SU-DHL-6 (cell line): ENCODE data around the gene RNF227.
"Not testable (repeated sequence)": the region's sequence is repeated elsewhere in the genome, so short reads cannot be mapped to it uniquely, and the experiment has no call there.

Experiments used
- H2AFZ ChIP-seq: fragments of 200-600 bp; sonication (generic); 2 replicates; pipeline ENCODE4 v1.6.1; 2014; ENCODE audit warnings: low read depth, mild to moderate bottlenecking, moderate library complexity, mixed read lengths, antibody characterized with exemption, low read length; ENCODE audit not compliant: severe bottlenecking
- H3F3A ChIP-seq: fragments of 200-600 bp; shearing (Covaris generic); 2 replicates; pipeline ENCODE4 v1.6.0; 2016; ENCODE audit warnings: antibody characterized with exemption, mild to moderate bottlenecking; ENCODE audit not compliant: insufficient read depth
- H3K27ac ChIP-seq: fragments of 200-600 bp; sonication (generic); 2 replicates; pipeline ENCODE4 v1.5.1; 2016; ENCODE audit warnings: low read depth, mild to moderate bottlenecking, low read length, moderate library complexity, mixed read lengths
- H3K27me3 ChIP-seq: fragments of 200-600 bp; sonication (generic), shearing (Covaris generic); 2 replicates; pipeline ENCODE4 v1.6.0; 2014; ENCODE audit warnings: mild to moderate bottlenecking, low read length
- H3K36me3 ChIP-seq: fragments of 200-600 bp; sonication (generic); 2 replicates; pipeline ENCODE4 v1.6.1; 2014; ENCODE audit warnings: mild to moderate bottlenecking, low read length, mixed read lengths
- H3K4me2 ChIP-seq: fragments of 300-600, 200-600 bp; shearing (Covaris generic), sonication (generic); 2 replicates; pipeline ENCODE4 v1.6.0; 2014; ENCODE audit warnings: low read length, low read depth, mild to moderate bottlenecking; ENCODE audit not compliant: poor library complexity, severe bottlenecking
- H3K4me3 ChIP-seq: fragments of 200-600 bp; sonication (generic); 2 replicates; pipeline ENCODE4 v1.5.1; 2014; ENCODE audit warnings: antibody characterized with exemption, low read length, mild to moderate bottlenecking, mixed read lengths; ENCODE audit not compliant: insufficient read depth, poor library complexity, severe bottlenecking
- H3K79me2 ChIP-seq: fragments of 200-600 bp; sonication (generic); 2 replicates; pipeline ENCODE4 v1.6.1; 2014; ENCODE audit warnings: mild to moderate bottlenecking, low read length, moderate library complexity; ENCODE audit not compliant: insufficient read depth
- H3K9ac ChIP-seq: fragments of 200-600 bp; sonication (generic); 2 replicates; pipeline ENCODE4 v1.7.0; 2014; ENCODE audit warnings: mild to moderate bottlenecking, low read length
- H3K9me2 ChIP-seq: fragments of 200-600 bp; sonication (generic); replicated peaks from 2 replicates; pipeline ENCODE4 v1.6.1; 2014; ENCODE audit warnings: low read length; ENCODE audit not compliant: insufficient read depth
- H3K9me3 ChIP-seq: fragments of 200-600 bp; sonication (generic); 2 replicates; pipeline ENCODE4 v1.6.1; 2014; ENCODE audit warnings: low read length, mixed read lengths; ENCODE audit not compliant: insufficient read depth
- H4K20me1 ChIP-seq: fragments of 200-600 bp; sonication (generic); 2 replicates; pipeline ENCODE4 v1.6.1; 2014; ENCODE audit warnings: low read depth, mild to moderate bottlenecking, antibody characterized with exemption, low read length, moderate library complexity, mixed read lengths
- CTCF ChIP-seq: fragments of 200-600 bp; sonication (generic); IDR thresholded peaks from one replicate; pipeline ENCODE4 v1.5.1; 2017; ENCODE audit warnings: antibody characterized with exemption, mild to moderate bottlenecking, low read length, moderate library complexity; ENCODE audit not compliant: insufficient read depth, poor library complexity, severe bottlenecking
- EZH2phosphoT487 ChIP-seq: fragments of 200-600 bp; sonication (generic), shearing (Covaris generic); conservative IDR thresholded peaks from 2 replicates; pipeline ENCODE4 v1.6.1; 2018; ENCODE audit warnings: mild to moderate bottlenecking, antibody characterized with exemption, low read length, moderate library complexity, mixed read lengths

RNF227 gene

GRCh38 chr17:7873051-7873450, 43.0 kb downstream of the RNF227 start:
- TF ChIP-seq EZH2phosphoT487 (no peak), CTCF (no peak)
- no peak overlapping the region for H3K4me2 ChIP-seq

GRCh38 chr17:7867881-7868329, 48.2 kb downstream of the RNF227 start:
- Histone ChIP-seq H2AFZ (no peak overlapping the region), H3K9me2 (no peaks in the 10 kb centered on the region), H4K20me1 (no peaks in the 10 kb centered on the region), H3K9me3 (no peaks in the 10 kb centered on the region), H3K79me2 (0 out of 2 replicates have a peak, but pooled peaks cover 8% of the 10 kb centered on the region), H3K4me3 (no peak overlapping the region), H3K27me3 (no peaks in the 10 kb centered on the region), H3K27ac (no peak overlapping the region), H3K36me3 (no peaks in the 10 kb centered on the region; the same call in 1 of the 2 replicates), H3K9ac (no peak overlapping the region), H3F3A (peaks cover 6% of the 10 kb centered on the region; the same call in 1 of the 2 replicates), H3K4me2 (no peak overlapping the region)
- TF ChIP-seq EZH2phosphoT487: no peak
- no peak for TF ChIP-seq CTCF

More at GRCh38 chr17:7873051-7873450, 43.0 kb downstream of the RNF227 start:
- Histone ChIP-seq H3K36me3 (peaks cover 15% of the 10 kb centered on the region), H3F3A (peaks cover 17% of the 10 kb centered on the region; the same call in 1 of the 2 replicates), H4K20me1 (no peaks in the 10 kb centered on the region), H3K27ac (no peak overlapping the region), H3K9ac (no peak overlapping the region), H3K79me2 (0 out of 2 replicates have a peak, but pooled peaks cover 4% of the 10 kb centered on the region), H2AFZ (no peak overlapping the region), H3K27me3 (no peaks in the 10 kb centered on the region), H3K4me3 (no peak overlapping the region), H3K9me2 (no peaks in the 10 kb centered on the region), H3K9me3 (no peaks in the 10 kb centered on the region)

- Histone ChIP-seq H3K36me3 (no peaks in the 10 kb centered on the region), H3K4me2 (no peak overlapping the region), H2AFZ (no peak overlapping the region), H3K79me2 (0 out of 2 replicates have a peak, but pooled peaks cover 8% of the 10 kb centered on the region), H3K27ac (no peak overlapping the region), H4K20me1 (no peaks in the 10 kb centered on the region), H3K27me3 (no peaks in the 10 kb centered on the region), H3K9me3 (no peaks in the 10 kb centered on the region), H3K9ac (no peak overlapping the region), H3K4me3 (no peak overlapping the region), H3F3A (peaks cover 2% of the 10 kb centered on the region; the same call in 1 of the 2 replicates), H3K9me2 (no peaks in the 10 kb centered on the region)
- TF ChIP-seq EZH2phosphoT487: no peak
- TF ChIP-seq CTCF: no peak
These were observed 51.0 kb downstream of the RNF227 start for GRCh38 chr17:7864995-7865650.

- not testable (repeated sequence) for H2AFZ ChIP-seq, H3F3A ChIP-seq, H3K27me3 ChIP-seq, H3K9me3 ChIP-seq, H3K4me3 ChIP-seq, H3K9ac ChIP-seq, H3K27ac ChIP-seq, H4K20me1 ChIP-seq, H3K4me2 ChIP-seq, H3K9me2 ChIP-seq, H3K36me3 ChIP-seq
- 0 out of 2 replicates have a peak, but pooled peaks cover 10% of the 10 kb centered on the region for H3K79me2 ChIP-seq
These were observed 51.7 kb downstream of the RNF227 start for GRCh38 chr17:7864384-7864783.
